Nucleus accumbens (tissue), 56 donors: ENCODE measurements around the gene ARHGAP26.
A peak's percentile ranks its signal among the peaks of the same experiment; 100 is the strongest.

Source experiments
- DNase-seq, 56 donors: peaks; one replicate each; lab custom pipeline; 2025; lab: John Stamatoyannopoulos, UW

The ARHGAP26 gene

GRCh38 chr5:143237664-143238063 lies 467.5 kb downstream of the ARHGAP26 start:
- DNase-seq: no peak

GRCh38 chr5:143238620-143239019 lies 468.4 kb downstream of the ARHGAP26 start:
- no peak for DNase-seq

- no peak for DNase-seq
Observed at GRCh38 chr5:143239882-143240518, 469.8 kb downstream of the ARHGAP26 start.

GRCh38 chr5:143241892-143242291 lies 471.7 kb downstream of the ARHGAP26 start:
- no peak for DNase-seq

GRCh38 chr5:143243103-143243502 lies 472.9 kb downstream of the ARHGAP26 start:
- no peak for DNase-seq

GRCh38 chr5:143244000-143244736 lies 474.0 kb downstream of the ARHGAP26 start:
- no peak for DNase-seq

GRCh38 chr5:143244990-143245389 lies 474.8 kb downstream of the ARHGAP26 start:
- DNase-seq: no peak

- no peak for DNase-seq
Observed at GRCh38 chr5:143245929-143246561, 475.9 kb downstream of the ARHGAP26 start.

GRCh38 chr5:143247134-143247815 lies 477.1 kb downstream of the ARHGAP26 start:
- no peak for DNase-seq

- no peak for DNase-seq
Observed at GRCh38 chr5:143248391-143248790, 478.2 kb downstream of the ARHGAP26 start.

- no peak for DNase-seq
Observed at GRCh38 chr5:143248822-143249579, 478.8 kb downstream of the ARHGAP26 start.

- DNase-seq: no peak
Observed at GRCh38 chr5:143249851-143250250, 479.7 kb downstream of the ARHGAP26 start.

- DNase-seq: no peak
Observed at GRCh38 chr5:143251190-143251589, 481.0 kb downstream of the ARHGAP26 start.

GRCh38 chr5:143251946-143252345 lies 481.8 kb downstream of the ARHGAP26 start:
- DNase-seq: no peak

GRCh38 chr5:143254819-143255218 lies 484.6 kb downstream of the ARHGAP26 start:
- no peak for DNase-seq

- DNase-seq: no peak
Observed at GRCh38 chr5:143258559-143259253, 488.5 kb downstream of the ARHGAP26 start.

GRCh38 chr5:143259254-143259605 lies 489.1 kb downstream of the ARHGAP26 start:
- DNase-seq: no peak

GRCh38 chr5:143261748-143262392 lies 491.7 kb downstream of the ARHGAP26 start:
- peak in 1 of 56 donors; percentile 2 for DNase-seq
